Skin of body (tissue), 2 donors: Measurements from ENCODE around the gene TP63. TPM values are rescaled to one million over a fixed set of nuclear protein-coding genes. Genes with fewer than 3 reads are reported as not detected.
"Not testable (repeated sequence)": the region's sequence is repeated elsewhere in the genome, so short reads cannot be mapped to it uniquely, and the experiment has no call there.

Source experiments
- DNase-seq: peaks from one replicate; lab custom pipeline; 2025; lab: John Stamatoyannopoulos, UW
- total RNA-seq: library from RNA; depleted of rRNA; stranded (reverse); fragments of >200 nt; gene quantifications from one replicate; pipeline ENCODE4 v1.2.3, GENCODE V29; 2014

Gene TP63
- total RNA-seq, 1 donor from 2014 or later: 86.9 TPM

DNA sequence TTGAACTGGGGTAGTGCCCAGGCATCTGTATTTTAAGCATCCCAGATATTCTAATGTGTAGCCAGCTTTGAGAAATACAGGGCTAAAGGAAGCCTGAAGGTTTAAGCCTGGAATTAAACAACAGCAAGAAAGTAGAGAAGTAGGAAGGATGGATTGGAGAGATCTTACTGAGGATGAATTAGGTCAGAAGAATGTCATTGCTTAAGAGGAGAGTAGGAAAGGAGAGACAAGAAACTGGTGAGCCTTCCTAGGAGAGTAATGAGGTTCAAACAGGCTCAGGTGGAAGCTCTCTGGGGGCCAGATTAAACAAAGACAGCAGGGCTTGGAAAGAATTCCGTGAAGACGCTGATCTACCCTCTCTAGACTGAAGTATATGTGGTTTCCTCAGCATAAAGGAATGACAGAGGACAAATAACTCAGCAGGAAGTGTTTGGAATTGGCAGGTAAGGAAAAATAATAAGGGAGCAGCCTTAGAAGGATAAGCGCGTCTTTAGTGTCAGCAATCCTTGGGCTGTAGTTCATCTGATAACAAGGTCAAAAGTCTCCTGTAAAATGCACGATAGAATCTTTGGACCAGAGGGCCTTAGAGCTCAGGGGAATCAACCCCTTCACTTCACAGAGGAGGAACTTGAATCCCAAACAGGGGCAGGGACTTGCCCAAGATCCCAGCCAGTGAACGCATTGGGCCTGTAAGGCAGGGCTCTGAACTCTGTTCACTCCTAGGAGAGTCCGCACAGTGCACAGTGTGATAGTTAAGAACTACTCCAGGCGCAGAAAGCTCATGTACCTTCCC is 90.9 kb downstream of the TP63 start:
- no peak for DNase-seq

DNA sequence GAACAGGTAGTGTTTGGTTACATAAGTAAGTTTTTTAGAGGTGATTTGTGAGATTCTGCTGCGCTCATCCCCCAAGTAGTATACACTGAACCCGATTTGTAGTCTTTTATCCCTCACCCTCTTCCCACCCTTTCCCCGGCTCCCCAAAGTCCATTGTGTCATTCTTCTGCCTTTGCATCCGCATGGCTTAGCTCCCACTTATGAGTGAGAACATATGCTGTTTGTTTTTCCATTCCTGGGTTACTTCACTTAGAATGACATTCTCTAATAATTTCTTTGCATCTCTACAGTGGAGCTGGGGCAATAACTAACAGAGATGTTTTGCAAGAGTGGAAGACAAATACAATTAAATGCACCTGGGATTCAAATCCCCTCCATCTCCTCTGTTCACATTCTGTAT is 93.2 kb downstream of the TP63 start:
- peak; percentile 93 for DNase-seq

DNA sequence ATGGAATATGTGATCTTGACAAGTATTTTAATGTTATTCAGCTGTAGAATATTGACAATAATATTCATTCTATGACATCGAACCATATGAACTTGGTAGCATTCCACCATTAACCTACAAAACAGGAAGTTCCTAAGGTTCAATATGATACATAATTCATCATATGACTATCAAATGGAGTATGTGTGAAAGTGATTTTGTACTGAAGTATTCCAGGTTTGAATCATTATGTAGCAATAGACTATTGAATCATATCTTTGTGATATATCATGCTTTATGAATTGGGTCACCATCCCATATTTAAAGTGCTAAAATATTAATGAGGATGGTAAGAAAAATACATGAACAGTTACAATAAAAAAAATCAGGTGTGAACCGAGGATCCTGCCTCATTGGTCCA is 95.1 kb downstream of the TP63 start:
- no peak for DNase-seq

DNA sequence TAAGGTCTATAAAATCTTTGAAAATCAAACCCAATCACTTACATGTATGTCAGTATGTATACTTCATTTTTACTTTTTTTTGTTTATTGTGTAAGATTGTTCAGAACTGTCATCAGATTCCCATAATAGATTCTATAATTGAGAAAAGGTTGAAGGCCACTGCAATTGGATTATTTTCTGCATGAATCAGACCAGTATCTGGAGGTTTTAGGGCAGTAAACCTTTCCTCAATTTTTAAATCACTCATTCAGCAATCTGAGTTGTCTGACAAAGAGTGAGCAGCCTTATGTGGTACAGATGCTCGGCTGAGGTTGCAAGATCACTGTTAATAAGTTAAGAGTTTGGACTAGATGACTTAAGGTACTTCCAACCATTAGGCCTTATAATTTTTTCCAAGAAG is 96.0 kb downstream of the TP63 start:
- DNase-seq: peak; percentile 15

DNA sequence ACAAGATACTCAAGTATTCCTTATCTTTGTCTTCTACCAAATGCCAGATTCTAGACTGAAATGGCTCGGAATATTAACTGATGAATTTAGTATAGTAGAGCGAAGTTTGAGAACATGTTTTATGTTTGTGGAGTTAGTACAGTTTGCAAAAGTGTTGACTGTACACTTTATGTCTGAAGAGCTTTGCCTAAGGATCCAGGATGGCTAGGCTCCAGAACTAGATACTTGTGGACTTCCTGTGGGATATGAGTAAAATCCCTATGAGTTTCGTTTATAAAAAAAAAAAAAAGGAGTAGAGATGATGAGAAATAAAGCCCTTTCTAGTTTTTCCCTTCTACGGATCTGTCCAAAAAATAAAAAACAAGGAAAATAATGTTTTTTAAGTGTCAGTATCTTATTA is 96.7 kb downstream of the TP63 start:
- DNase-seq: peak; percentile 76

DNA sequence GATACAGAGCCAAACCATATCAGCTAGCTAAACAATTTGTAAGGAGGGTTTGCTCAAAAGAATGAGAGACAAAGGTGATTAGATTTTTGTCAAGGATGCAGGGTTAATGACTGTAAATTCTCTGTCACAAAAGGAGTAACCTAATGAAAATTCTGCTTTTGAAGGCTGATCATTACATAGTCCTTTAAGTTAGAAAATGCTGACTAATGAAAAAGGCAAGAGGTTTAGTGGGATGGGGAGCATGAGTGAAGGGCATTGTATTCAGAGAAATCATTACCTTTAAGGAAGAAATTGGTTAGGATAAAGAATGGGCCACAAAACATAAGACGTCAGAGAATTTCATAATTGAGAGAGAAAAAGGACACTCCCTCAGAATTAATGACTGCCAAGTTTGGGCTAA is 97.7 kb downstream of the TP63 start:
- DNase-seq: no peak

DNA sequence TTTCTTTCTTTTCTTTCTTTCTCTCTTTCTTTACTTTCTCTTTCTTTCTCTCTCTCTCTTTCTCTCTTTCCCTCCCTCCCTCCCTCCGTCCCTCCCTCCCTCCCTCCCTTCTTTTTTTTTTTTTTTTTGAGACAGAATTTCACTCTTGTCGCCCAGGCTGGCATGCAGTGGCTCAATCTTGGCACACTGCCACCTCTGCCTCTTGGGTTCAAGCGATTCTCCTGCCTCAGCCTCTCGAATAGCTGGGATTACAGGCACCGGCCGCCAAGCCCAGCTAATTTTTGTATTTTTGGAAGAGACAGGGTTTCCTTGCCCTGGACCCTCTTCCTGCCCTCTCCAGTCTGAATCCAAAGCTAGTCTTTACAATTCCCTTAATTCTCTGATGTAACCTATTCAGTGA is 102.9 kb downstream of the TP63 start:
- DNase-seq: no peak

DNA sequence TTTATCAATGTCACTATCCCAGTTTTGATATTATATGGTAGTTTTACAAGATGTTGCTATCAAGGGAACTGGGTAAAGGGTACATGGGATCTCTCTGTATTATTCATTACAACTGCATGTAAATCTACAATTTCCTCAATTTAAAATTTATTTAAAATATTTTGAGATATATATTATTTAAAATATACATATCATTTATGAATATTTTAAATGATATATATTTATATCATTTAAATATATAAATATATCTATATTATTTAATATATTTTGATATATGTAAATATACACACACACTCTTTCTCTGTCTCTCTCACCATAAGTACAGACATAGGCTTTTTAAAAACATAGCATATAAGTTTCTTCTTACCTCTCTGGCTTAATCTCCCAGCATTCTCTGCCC is 104.7 kb downstream of the TP63 start:
- no peak for DNase-seq

DNA sequence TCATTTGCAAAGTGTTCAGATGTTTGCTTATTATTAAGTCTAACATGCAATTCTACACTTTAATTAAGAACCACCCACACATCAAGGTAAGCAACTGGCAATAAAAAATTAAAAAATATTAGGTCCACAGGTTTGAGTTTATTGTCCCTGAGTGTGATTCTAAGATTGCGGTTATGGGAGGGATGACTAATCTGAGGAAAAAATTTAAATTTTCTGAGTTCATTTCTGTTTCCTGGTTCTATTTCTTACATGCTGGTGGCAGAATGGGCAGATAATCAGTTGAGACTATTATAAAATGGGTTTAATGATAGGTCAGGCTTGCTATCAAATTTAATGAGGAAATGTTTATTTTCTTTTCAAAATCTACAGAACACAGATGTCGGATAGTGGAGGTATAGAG is 105.9 kb downstream of the TP63 start:
- DNase-seq: no peak

DNA sequence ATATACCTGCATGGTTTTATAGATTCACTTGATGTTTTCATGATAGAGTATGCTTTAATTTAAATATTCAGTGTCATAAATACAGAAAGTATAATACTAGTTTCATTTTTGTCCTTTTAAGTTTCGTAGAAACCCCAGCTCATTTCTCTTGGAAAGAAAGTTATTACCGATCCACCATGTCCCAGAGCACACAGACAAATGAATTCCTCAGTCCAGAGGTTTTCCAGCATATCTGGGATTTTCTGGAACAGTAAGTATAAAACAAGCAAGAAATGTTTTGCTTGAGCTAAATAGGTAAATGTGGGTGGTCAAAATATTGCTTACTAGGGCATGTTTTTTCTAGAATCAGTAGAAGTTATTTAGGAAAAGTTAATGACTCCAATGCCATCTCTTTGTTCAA is 106.4 kb downstream of the TP63 start:
- no peak for DNase-seq

DNA sequence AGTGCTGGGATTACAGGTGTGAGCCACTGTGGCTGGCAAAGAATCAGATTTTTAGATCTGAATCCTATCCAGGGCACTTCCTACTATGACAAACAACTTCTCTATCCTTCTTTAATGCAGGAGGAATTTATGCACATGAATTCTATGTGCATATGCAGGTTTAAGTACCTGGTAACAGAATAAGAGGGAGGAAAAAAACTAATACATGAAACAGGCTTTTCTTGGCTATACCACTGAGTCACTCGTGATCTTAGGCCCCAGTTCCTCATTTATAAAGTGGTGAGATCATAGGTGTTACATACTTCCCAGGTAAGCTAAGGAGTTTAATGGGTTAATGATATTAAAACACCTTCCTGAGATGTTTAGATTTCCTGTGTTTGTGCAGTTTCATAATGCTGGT is 108.2 kb downstream of the TP63 start:
- no peak for DNase-seq

DNA sequence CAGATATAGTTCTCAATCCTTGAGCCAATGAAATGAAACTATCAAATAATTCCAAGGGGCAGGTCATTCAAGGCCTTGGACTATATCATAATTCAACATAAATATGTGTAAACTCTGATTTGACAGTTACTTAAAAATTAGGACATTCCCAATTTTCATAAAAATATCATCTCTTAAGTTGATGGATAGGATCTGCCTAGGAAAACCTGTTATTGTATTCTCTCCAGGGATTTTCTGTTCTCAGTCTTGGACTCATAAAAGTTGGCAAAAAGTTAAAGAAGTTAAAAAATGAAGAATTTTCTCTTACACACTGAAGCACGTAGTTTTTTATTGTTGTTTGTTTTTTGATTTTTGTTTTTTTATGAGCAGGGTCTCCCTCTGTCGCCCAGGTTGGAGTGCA is 109.0 kb downstream of the TP63 start:
- no peak for DNase-seq

DNA sequence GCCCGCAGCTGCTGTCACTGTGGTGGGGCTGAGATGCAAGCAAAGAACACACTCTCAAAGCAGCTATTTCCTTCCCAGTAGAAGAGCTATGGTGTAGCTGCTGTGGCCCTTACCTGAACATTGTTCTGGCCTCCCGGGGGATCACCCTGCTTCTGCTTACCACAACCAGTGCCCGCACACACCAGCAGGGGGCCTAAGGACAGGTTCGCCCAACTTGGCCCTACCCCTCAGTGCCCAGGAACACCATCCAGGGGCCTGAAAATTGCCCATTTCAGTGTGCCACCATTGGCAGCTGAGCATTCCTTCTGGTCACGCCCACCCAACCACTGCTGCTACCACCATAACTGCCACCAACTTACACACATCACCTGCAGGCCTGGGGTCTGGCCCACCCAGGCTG is 113.0 kb downstream of the TP63 start:
- DNase-seq: no peak

DNA sequence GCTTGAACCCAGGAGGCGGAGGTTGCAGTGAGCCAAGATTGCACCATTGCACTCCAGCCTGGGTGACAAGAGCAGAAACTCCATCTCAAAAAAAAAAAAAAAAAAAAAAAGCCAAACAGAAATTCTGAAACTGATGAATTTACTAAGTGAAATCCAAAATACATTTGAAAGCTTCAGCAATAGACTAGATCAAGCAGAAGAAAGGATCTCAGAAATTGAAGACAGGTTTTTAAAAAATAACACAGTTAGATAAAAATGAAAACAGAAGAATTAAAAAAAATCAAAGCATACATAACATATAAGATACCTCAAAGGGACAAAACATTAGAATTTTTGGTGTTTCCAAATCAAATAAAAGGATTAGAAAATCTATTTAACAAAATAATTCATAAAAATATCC is 114.4 kb downstream of the TP63 start:
- DNase-seq: no peak

DNA sequence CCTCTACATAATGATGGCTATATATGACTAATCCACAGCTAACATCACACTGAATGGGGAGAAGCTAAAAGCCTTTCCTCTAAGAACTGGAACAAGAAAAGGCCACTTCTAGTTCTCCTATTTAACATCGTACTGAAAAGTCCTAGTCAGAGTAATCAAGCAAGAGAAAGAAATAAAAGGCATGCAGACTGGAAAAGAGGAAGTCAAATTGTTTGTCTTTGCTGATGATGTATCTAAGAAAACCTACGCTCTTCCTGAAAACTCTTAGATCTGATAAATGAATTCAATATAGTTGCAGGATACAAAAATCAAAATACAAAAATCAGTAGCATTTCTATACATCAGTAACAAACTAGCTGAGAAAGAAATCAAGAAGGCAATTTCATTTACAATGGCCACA is 116.9 kb downstream of the TP63 start:
- DNase-seq: no peak

DNA sequence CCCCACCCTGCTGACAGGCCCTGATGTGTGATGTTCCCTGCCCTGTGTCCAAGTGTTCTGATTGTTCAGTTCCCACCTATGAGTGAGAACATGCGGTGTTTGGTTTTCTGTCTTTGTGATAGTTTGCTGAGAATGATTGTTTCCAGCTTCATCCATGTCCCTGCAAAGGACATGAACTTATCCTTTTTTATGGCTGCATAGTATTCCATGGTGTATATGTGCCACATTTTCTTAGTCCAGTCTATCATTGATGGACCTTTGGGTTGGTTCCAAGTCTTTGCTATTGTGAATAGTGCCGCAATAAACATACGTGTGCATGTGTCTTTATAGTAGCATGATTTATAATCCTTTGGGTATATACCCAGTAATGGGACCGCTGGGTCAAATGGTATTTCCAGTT is 119.8 kb downstream of the TP63 start:
- not testable (repeated sequence) for DNase-seq

DNA sequence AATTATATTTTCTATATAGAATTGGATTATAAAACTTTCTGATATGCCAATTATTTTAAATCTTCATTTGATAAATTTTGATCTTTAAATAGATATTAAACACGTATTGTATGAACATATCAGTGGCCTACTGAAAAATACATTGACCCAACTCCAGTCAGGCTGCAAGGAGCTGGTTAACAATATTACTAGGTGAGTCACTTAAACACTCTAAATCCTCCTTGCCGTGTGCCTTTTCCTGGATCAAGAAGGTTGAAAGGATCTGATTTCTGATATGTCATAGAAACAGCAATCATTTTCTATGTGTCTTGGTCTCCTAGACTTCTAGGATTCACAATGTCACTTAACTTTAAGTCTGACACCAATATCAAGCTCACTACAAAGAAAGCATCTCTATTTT is 123.2 kb downstream of the TP63 start:
- no peak for DNase-seq

DNA sequence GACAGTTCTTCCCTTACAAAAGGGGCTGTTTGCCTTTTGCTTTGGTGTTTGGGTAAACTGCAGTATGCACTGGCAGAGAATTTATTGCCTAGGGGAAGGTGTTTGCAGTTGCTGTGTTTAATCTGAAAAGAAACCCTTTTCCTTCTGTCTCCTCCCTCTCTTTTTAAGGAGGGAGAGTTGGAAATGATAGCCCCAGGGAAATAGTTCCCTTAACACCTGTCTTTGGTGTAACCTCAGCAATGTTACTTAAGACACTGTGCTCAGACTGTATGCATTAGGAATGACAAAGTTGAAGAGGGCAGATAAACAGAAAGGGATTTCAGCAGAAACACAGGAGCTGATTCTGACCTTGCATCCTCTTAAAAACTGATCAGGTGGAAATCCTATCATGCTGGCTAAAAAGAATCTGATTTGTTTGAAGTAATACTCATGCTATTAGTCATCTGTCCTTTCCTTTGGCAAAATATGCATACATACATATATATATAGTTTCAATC is 125.4 kb downstream of the TP63 start:
- DNase-seq: no peak

DNA sequence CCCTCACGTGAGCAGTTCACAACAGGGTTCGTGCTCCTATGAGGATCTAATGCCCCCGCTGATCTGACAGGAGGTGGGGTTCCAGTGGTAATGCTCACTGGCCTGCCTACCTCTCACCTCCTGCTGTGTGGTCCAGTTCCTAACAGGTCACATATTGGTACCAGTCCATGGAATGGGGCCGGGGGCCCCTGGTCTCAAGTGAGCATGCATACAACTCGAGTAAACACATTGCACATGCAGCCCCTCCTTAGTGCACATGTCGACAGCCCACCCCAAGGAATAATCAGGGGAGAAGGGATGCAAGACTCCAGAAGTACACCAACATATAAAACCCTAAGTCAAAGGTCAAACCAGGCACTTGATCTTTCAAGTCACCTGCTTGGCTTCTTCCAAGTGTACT is 127.0 kb downstream of the TP63 start:
- no peak for DNase-seq

DNA sequence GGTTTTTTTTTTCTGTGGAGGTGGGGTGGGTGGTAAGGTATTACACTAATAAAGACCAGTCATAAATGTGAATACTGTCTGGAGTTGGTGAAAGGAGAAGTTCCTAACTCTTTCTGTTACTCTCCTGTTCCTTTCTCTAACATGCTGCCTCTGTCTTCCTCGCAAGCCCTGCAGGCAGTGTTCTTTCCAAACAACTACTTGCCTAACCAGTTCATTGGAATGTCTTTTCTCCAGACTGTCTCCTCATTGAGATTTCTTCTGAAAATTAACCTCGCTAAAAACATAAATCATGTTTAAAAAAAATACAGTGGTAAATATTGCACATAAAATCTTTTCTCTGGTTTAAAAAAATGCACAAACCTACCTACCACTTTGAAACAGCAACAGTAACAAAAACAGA is 135.2 kb downstream of the TP63 start:
- DNase-seq: peak; percentile 5

DNA sequence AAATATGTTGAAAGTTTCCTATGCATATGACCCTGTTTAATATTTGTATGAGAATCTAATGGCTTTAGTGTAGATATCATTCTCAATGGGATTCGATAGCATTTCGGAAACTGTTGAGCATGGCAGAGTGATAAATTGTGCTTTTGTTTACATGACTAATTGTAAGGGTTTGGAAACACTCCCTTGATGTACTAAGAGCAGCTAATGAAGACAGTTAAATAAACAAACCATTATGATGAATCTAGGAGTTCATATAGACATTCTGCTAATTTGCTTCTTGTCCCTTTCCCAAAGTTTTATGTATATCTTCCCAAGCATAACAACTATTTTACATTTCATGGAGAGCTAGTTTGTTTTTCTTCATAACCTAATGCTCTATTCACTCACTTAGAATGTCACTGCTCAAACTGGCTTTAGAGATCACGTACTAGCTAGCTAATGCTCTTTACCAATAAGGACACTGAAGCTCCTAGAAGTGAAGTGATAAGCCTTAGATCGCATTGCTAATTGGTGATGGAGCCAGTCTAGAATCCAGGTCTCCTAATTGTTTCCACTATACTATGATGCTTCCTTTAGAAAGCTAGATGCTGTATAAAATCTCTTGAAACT is 140.8 kb downstream of the TP63 start:
- no peak for DNase-seq

DNA sequence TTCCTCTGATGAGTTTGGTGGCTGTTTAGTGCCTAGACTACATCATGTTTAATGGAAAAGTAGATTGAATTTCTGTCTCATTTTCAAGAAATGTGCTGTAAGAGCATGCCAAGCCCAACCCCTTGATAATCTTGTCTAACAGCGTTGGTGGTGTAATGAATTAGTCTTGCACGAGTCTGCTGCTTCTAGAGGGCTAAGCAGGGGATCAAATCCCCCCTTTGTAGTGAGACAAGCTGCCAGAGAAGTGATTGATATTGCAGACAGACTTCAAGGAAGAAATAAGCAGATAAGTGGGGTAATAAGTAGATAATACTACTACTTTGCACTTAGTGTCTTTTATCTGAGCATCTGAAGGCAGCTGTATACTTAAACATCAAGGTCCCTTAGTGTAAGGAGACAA is 141.4 kb downstream of the TP63 start:
- DNase-seq: peak; percentile 23

DNA sequence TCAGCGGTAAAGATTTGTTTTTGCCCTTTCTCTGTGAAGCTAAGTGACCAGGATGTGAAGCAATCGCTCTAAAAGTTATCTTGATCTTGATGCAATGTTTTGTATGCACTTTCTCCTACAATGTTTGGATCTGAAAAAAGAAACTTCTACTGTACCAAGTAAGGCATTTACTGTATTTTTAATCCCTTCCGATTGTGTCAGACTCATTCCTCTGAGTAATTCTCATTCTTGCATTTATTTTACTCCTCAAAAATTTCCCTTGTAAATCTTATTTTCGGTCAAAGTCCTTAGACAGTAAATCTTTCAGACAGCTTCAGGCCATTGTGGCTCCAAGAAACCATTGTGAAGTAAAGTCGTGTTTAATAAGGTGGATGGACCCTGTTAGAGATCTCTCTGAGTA is 141.9 kb downstream of the TP63 start:
- DNase-seq: no peak
